A549 (cell line): ENCODE data around the gene FANCI.
"Not testable (repeated sequence)": the region's sequence is repeated elsewhere in the genome, so short reads cannot be mapped to it uniquely, and the experiment has no call there.

Experiments used
- EP300 ChIP-seq, 2 experiments: fragments of >200 bp; sonication (Bioruptor Twin); formaldehyde crosslinking; IDR thresholded peaks; 2 replicates in 1 of 2; 3 replicates in 1 of 2; pipeline ENCODE4 v1.6.1; 2016 to 2017
- JUN ChIP-seq, 2 experiments: fragments of >200 bp; sonication (Bioruptor Twin); formaldehyde crosslinking; IDR thresholded peaks; 2 replicates in 1 of 2; 3 replicates in 1 of 2; pipeline ENCODE4 v1.6.1; 2016 to 2017
- POLR2A ChIP-seq: IDR thresholded peaks from 2 replicates; pipeline ENCODE4 v1.6.1; 2012; ENCODE audit warnings: mild to moderate bottlenecking, low read length
- TF ChIP-seq, protein P1 (sequence below): fragments of >200 bp; sonication (Bioruptor Twin); formaldehyde crosslinking; IDR thresholded peaks from 3 replicates; pipeline ENCODE4 v1.5.1; 2016

DNA sequence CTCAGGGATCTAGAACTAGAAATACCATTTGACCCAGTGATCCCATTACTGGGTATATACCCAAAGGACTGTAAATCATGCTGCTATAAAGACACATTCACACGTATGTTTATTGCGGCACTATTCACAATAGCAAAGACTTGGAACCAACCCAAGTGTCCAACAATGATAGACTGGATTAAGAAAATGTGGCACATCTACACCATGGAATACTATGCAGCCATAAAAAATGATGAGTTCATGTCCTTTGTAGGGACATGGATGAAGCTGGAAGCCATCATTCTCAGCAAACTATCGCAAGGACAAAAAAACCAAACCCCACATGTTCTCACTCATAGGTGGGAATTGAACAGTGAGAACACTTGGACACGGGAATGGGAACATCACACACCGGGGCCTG is 6.4 kb downstream of the FANCI start:
- TF ChIP-seq, protein P1, sequence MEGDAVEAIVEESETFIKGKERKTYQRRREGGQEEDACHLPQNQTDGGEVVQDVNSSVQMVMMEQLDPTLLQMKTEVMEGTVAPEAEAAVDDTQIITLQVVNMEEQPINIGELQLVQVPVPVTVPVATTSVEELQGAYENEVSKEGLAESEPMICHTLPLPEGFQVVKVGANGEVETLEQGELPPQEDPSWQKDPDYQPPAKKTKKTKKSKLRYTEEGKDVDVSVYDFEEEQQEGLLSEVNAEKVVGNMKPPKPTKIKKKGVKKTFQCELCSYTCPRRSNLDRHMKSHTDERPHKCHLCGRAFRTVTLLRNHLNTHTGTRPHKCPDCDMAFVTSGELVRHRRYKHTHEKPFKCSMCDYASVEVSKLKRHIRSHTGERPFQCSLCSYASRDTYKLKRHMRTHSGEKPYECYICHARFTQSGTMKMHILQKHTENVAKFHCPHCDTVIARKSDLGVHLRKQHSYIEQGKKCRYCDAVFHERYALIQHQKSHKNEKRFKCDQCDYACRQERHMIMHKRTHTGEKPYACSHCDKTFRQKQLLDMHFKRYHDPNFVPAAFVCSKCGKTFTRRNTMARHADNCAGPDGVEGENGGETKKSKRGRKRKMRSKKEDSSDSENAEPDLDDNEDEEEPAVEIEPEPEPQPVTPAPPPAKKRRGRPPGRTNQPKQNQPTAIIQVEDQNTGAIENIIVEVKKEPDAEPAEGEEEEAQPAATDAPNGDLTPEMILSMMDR: not testable (repeated sequence)
- TF ChIP-seq POLR2A; JUN (IDR thresholded peaks at IDR 0.05); EP300 (IDR thresholded peaks at IDR 0.05): not testable (repeated sequence)
